ENCODE results near the gene FUT6.
"Not testable (repeated sequence)": the region's sequence is repeated elsewhere in the genome, so short reads cannot be mapped to it uniquely, and the experiment has no call there.

FUT6 gene

GRCh38 chr19:5857203-5858081 is 17.9 kb upstream of the FUT6 start:
- DNase-seq = no peak

GRCh38 chr19:5855151-5855550 is 15.6 kb upstream of the FUT6 start:
- DNase-seq = not testable (repeated sequence)

GRCh38 chr19:5854121-5854520 is 14.6 kb upstream of the FUT6 start:
- not testable (repeated sequence) for DNase-seq

- no peak for DNase-seq
Measured at GRCh38 chr19:5851302-5851701, 11.8 kb upstream of the FUT6 start, which contains the start of gene FUT3. FUT3 (minus strand) TSS chr19:5851449.

GRCh38 chr19:5850743-5851293 is 11.3 kb upstream of the FUT6 start:
- no peak for DNase-seq

GRCh38 chr19:5850189-5850588 is 10.7 kb upstream of the FUT6 start:
- no peak for DNase-seq

- not testable (repeated sequence) for DNase-seq
Measured at GRCh38 chr19:5848621-5849020, 9.1 kb upstream of the FUT6 start.

- DNase-seq = not testable (repeated sequence)
Measured at GRCh38 chr19:5847846-5848245, 8.3 kb upstream of the FUT6 start.

- DNase-seq = no peak
Measured at GRCh38 chr19:5844456-5845433, 5.2 kb upstream of the FUT6 start.

- DNase-seq = no peak
Measured at GRCh38 chr19:5843295-5843927, 3.9 kb upstream of the FUT6 start.

- not testable (repeated sequence) for DNase-seq
Measured at GRCh38 chr19:5841735-5842111, 2.2 kb upstream of the FUT6 start.

- DNase-seq = no peak
Measured at GRCh38 chr19:5838353-5839064, 993 bp downstream of the FUT6 start.

GRCh38 chr19:5837761-5838352 is 1.6 kb downstream of the FUT6 start:
- no peak for DNase-seq

GRCh38 chr19:5832527-5833216 is 6.8 kb downstream of the FUT6 start:
- DNase-seq = no peak

GRCh38 chr19:5832061-5832460 is 7.4 kb downstream of the FUT6 start:
- no peak for DNase-seq

- DNase-seq = no peak
Measured at GRCh38 chr19:5831159-5831558, 8.3 kb downstream of the FUT6 start.

- no peak for DNase-seq
Measured at GRCh38 chr19:5829567-5830310, 9.8 kb downstream of the FUT6 start.

GRCh38 chr19:5828661-5829566 is 10.6 kb downstream of the FUT6 start:
- DNase-seq = peak; percentile 43

All from activated CD8-positive, alpha-beta memory T cell treated with anti-CD3 and anti-CD28 coated beads, Interleukin-2, amount 50 U/mL, for 4 hours (primary cell).